Smooth muscle cell of bladder (primary cell): ENCODE measurements around the gene CENPK. TPM values are rescaled to one million over a fixed set of nuclear protein-coding genes. Genes with fewer than 3 reads are reported as not detected.

Source experiments
- total RNA-seq: library from RNA; depleted of rRNA; stranded (reverse); fragments of >200 nt; gene quantifications from 2 replicates; pipeline ENCODE4 v1.2.3, GENCODE V29; 2014

CENPK gene, protein sequence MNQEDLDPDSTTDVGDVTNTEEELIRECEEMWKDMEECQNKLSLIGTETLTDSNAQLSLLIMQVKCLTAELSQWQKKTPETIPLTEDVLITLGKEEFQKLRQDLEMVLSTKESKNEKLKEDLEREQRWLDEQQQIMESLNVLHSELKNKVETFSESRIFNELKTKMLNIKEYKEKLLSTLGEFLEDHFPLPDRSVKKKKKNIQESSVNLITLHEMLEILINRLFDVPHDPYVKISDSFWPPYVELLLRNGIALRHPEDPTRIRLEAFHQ
- 2.7 and 3.5 TPM in 2 replicates for total RNA-seq

DNA sequence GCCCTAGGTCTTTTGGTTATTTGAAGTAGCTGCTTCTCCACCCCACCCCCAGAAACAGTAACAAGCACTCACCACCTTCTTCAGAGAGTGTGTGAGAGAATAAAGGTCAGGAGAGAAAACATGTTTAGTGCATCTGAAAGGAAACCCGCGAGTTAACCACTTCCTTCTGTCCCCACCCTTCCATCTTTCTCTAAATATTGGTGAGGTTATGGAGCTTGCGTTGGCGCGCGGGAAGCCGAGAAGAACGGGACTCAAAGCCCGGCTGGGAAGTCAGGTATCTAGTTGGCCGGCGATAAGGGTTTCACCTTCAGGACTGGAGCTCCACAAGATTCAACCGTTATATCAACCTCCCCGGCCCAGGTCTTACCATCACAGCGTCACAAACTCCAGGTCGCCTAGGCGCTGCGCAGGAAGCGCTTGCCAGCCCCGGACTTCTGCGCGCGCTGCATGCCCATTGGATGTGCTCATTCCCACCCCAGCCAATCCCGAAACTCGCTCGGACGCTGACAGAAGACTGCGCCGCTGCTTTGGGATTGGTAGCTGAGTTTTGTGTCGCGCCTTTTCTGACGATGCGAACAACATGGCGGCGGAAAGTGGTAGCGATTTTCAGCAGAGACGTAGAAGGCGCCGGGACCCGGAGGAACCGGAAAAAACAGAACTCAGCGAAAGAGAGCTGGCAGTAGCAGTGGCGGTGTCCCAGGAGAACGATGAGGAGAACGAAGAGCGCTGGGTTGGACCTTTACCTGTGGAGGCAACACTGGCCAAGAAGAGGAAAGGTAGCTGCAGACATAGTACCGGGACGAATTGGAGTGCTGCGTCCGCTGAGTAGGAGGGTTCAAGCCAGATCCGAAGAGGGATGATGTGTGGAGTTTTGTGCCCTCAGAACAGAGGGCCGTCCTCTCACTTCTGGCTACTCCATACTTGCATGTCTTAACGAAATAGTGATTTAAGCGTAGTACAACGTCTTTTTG, at the start of gene CENPK, which contains the start of gene PPWD1:
CENPK (minus strand) TSS at position 438 of the 971 bp plus-strand sequence. CDS start 8,261 bp downstream, outside the sequence.
PPWD1 (plus strand) TSS at position 566 of the 971 bp plus-strand sequence; CDS start at position 581, 15 bp downstream.

DNA sequence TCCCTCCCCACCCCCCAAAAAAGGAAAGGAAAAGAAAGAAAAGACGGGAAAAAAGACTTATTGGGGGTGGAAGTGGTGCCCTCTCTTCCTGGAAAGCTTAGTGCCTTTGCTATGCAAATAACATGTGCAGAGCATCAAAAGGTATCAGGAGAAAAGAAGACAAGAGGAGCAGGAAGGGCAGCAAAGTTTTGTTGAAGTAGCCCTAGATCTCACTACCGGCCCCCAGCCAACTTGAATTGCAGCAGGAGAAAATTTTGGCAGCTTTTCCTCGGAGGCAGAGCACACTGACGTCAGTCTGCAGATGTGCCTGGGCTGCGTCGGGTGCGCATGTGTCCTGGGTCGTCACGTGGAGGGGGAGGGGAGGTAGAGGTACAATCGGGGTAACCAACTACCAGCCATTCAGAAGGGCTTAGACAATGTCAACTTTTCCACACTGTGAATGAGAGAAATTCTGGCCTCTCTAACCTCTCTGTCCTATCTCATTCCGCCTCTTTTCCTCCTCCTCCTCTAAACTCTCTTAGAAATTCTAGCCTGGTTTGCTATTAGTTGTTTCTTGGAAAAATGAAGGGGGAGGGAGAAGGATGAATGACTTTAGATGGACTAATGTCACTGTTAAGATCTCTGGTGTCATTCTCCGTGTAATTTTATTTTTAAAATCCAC, 81.2 kb downstream of the CENPK start, which contains the start of gene ADAMTS6:
ADAMTS6 (minus strand) TSS at position 286 of the 661 bp plus-strand sequence. CDS start 8,247 bp downstream, outside the sequence.

Other genes starting within 250 kb of the CENPK start
- 58.6 and 72.2 TPM in 2 replicates for gene ADAMTS6, start 81.2 kb downstream of the CENPK start, total RNA-seq
- gene PPWD1, start 128 bp upstream of the CENPK start, total RNA-seq = 31.4 and 40.9 TPM in 2 replicates
- gene TRIM23, start 61.2 kb upstream of the CENPK start, total RNA-seq = 30.7 and 37.3 TPM in 2 replicates
- gene SHLD3, start 61.9 kb upstream of the CENPK start, total RNA-seq = 1.8 and 2.5 TPM in 2 replicates
- 23.9 and 26.3 TPM in 2 replicates for gene TRAPPC13, start 61.9 kb upstream of the CENPK start, total RNA-seq
- gene SGTB, start 158.9 kb upstream of the CENPK start, total RNA-seq = 12.0 and 13.1 TPM in 2 replicates
- 18.8 and 18.9 TPM in 2 replicates for gene NLN, start 159.0 kb upstream of the CENPK start, total RNA-seq